8988T (cell line): ENCODE results near the gene BOLA3.
A peak's percentile ranks its signal among the peaks of the same experiment; 100 is the strongest.
"Not testable (repeated sequence)": the region's sequence is repeated elsewhere in the genome, so short reads cannot be mapped to it uniquely, and the experiment has no call there.

ENCODE experiments used
- DNase-seq: peaks from one replicate; pipeline ENCODE4 v3.0.0; 2011

BOLA3 gene

DNA sequence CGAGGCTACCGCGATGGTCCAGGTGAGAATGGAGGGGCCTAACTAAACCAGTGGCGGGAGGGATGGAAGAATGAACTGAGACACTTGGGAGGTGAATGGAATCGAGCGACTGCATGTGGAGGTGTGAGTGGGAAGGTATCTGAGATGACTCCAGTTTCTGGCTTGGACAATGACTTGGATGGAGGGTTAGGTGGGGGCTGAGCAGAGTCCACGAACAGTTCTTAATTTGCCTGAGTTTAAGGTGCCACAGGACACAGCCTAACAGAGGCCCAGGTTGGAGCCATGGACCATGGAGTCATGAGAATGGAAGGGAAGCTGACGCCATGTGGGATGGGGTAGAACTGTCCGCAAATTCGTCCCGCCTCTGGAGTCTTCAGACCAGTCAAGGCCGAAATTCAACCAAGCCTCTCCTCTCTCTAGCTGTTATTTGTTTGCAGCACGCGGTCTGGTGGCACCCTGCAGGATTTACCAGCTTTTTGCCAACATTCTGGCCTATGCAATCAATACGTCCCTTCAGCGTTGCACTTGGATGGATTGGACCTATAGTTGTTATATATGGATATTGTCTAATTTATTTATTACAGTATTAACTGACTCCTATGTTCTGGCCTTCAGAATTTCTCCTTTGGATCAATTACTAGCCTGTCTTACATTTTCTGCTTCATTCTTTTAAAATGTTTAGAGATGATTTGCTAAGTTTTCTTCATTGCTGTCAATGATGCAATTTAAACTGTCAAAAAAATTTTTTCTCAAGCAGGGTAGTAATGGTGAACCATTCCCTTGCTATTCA lies 940 bp upstream of the BOLA3 start:
- no peak for DNase-seq

- DNase-seq: no peak
Measured at GRCh38 chr2:74146929-74147726, 584 bp downstream of the BOLA3 start.

DNA sequence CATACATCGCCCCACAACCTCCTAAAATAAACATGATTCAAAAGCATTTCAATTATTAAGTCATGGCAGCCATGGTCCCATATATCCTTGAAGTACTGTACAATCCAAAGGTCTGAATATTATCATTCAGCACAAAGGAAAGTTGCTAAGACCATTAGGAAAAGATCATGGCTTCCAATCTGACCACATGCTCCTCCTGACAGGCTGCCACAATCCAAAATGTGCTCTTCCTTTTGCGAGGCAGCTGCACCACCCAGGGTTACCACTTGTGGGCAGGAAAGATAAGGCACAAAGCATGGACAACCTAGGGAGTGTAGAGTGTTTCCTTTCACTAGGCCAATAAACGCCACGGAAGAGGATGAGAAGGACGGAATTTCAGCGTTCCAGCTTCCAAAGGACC lies 5.4 kb downstream of the BOLA3 start:
- DNase-seq: no peak

GRCh38 chr2:74138600-74139323 lies 8.9 kb downstream of the BOLA3 start:
- peak; percentile 51 for DNase-seq

GRCh38 chr2:74137651-74138599 lies 9.8 kb downstream of the BOLA3 start:
- DNase-seq: no peak

- DNase-seq: no peak
Measured at GRCh38 chr2:74131901-74132300, 15.8 kb downstream of the BOLA3 start.

DNA sequence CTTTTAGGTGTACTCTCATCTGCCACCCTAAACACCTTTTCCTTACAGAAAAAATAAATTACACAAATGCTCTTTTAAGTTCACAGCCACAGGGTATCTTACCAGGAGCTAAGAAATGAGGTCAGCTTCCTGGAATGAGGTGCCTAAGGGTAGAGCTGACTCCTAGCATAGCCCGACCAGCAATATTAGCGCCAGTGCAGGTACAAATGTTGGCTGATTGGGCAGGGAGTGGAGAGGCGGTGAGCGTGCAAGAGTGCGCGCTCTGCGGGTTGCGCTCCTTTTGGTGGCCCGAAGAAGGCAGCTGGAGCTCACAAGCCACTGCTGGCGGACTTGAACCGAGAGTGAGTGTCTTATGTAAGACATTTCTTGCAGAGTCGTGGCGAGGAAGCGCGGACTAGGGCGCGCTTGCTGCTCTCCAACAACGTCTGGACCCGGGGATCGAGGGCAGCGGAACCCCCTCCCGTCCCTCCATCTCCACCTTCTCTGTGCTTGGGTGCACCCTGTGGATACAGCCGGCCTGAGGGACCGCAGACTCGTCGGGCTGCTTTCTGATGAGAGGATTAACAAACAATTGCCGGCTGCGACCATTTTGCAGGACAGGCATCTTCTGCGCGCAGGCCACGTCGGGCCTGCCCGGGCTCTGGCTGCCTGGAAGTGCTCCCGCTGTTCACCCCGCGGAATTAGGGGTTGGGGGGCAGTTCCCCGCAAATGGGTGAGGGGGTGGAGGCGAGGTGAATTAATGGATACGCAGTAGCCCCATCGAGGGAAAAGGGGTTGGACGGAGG lies 17.3 kb downstream of the BOLA3 start:
- DNase-seq: no peak

- DNase-seq: no peak
Measured at GRCh38 chr2:74128206-74128605, 19.5 kb downstream of the BOLA3 start.

DNA sequence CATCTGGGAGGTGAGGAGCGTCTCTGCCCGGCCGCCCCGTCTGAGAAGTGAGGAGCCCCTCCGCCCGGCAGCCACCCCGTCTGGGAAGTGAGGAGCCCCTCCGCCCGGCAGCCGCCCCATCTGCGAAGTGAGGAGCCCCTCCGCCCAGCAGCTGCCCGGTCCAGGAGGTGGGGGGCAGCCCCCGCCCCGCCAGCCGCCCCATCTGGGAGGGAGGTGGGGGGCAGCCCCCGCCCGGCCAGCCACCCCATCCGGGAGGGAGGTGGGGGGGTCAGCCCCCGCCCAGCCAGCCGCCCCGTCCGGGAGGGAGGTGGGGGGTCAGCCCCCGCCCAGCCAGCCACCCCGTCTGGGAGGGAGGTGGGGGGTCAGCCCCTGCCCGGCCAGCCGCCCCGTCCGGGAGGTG lies 23.8 kb downstream of the BOLA3 start:
- not testable (repeated sequence) for DNase-seq

DNA sequence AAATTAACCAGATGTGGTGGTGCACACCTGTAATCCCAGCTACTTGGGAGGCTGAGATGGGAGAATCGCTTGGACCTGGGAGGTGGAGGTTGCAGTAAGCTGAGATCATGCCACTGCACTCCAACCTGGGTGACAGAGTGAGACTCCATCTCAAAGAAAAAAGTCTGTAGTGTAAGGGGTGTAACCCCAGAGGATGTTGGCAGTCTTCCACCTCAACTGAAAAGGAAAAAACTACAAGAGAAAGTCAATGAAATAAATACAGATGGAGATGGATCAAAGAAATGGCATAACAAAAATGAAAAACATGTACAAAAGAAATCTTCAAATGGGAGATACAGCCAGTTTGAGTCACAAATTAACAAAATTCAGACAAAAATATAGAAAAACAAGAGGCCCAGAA lies 25.9 kb downstream of the BOLA3 start:
- not testable (repeated sequence) for DNase-seq

DNA sequence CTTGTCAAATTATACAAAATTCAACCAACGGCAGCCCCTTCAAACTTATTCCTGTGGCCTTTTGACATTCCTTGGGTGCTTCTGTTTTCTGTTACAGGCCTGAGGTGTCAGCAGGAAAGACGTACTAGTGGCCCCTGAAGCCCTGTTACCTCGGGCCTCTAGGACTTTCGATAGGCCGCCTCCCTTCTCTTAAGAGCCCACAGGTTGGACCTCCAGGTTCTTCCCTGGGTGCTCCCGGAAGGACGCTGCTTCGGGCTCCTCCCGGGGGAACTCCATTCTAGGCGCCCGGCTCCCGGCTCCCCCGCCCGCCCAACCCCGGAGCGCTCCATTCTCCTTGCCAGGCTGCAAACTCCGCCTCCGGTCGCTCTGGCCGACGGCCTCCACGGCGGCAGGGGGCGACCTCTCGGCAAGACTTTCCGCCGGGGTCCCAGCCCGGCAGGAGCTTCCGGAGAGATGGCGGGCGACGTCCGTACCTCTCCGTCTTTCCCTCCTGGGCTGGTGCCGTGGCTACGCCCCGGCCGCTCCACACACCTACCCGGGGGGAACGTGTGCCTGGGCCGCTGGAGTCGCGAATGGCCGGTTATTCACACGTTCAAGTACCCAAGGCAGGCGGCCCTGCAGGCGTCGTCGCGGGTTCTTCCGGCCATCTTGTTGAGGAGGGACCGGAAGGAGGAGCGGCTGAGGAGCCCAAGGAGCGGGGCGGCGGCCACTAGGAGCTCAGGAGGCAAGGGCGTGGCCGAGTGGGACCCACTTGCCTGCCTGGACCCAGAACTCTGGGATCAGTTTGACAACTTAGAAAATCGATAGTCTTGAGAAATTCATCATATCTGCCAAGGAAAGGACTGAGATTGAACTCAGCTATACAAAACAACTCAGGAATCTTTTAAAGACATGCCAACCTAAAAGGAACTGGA lies 27.5 kb downstream of the BOLA3 start:
- DNase-seq: peak; percentile 94

DNA sequence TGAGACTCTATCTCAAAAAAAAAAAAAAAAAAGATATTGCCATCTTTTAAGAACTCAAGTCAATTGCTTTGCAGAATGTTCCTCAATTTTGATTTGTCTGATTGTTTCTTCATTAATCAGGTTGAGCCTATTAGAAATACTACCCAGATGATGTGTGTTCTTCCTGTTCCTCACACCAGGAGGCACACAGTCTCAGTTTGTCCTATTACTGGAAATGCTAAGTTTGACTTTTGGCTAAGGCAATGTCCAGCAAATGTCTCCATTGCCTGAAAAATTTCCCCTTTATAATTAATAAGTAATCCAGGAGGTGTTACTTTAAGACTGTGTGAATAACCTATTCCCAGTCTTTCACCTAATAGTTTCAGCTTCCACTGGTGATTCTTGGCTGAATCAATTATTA lies 28.4 kb downstream of the BOLA3 start:
- no peak for DNase-seq

DNA sequence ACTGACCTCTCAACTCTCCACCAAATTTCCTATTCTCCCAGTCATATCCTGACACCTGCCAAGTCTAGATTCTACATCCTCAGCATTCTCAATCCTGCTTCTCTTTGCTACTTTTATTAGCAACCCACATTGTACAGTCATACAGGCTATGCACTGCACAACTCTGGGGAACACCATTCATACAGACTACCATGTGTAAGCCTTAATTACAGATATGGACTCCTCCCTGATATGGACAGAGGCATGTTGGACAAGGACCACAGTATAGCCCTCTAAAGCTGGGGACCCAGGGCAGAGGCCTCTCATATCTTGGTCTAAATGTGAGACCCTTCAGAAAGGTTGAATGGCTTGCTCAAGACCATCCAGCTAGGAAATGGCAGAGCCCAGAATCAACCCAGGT lies 36.3 kb downstream of the BOLA3 start:
- DNase-seq: no peak

- DNase-seq: no peak
Measured at GRCh38 chr2:74110537-74110936, 37.2 kb downstream of the BOLA3 start.

DNA sequence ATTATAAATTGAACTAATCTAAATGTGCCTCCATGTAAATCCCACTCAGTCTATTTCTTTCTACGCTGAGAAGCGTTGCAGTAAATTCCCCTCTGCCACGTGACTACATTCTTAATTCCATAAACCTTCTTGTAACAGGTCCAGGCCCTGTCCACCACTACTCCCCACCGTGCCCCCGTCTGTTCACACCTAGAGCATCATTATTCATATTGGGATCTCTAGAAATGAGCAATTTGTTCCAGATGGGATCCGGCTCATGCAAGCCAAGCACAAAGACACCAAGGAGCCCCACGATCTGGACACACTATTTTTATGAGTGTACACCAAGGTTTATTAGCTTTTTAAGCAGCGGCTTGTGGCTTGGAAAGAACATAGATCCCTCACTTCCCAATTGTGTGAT lies 38.2 kb downstream of the BOLA3 start:
- DNase-seq: no peak

GRCh38 chr2:74107071-74107470 lies 40.6 kb downstream of the BOLA3 start:
- no peak for DNase-seq

GRCh38 chr2:74105413-74105812 lies 42.3 kb downstream of the BOLA3 start:
- no peak for DNase-seq

DNA sequence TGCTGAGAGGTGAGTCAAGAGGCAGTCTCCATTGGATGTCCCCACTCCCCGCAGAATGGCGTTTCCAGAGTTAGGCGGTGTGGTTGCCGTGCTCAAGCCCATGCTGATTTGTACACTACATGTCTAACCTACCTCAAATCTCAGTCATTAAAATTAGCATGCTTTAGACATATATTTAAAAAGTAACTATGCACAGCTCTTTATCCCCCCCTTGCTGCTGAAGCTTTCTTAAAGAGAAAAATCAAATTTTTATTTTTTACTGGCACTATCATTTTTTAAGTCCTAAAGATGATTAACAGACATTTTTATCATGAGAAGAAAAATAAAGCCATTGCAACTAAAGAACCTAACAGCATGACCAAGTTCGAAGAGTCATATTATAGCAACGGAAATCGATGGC lies 42.9 kb downstream of the BOLA3 start:
- no peak for DNase-seq

DNA sequence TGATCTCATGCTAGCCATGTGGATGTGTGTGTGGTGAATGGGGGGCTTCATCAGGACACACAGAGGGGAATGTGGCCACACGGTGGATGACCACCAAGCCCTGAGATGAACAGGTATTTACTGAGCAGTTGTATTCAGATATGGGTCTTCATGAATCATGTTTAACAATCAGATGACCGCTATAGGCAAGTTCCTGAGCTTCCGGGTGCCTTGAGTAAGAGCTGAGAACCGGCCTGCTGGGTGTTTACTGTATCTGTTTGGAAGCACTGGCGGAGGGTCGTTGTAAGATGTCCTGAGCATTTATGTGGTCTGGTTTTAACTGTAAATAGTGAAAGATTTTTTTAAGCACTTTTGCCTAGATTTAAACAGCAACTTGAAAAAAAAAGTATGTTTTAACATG lies 43.9 kb downstream of the BOLA3 start:
- DNase-seq: no peak

DNA sequence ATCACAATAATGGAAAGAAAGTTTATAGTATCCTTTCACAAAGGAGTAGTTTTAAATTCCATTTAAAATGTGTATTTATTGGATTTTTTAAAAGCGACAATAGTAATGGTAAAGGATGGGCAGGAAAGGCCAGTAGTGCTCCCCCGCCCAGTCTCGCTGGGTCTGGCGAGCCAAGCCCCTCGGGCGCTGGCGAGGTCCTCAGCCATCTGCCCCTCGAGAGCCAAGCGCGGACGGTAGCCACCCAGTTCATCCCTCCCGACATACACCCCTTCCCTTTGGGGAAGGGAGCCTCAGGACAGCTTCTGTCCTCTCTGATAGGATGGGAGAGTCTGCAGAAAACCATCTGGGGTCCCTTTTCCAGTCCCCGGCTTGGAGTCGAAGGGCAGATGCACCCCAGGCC lies 45.2 kb downstream of the BOLA3 start:
- DNase-seq: no peak
